ENCODE measurements around the gene KCNA3. TPM values are rescaled to one million over a fixed set of nuclear protein-coding genes. Genes with fewer than 3 reads are reported as not detected.

Gene KCNA3
- total RNA-seq, 2 donors from 2014 or later, result 0.20 to 0.27 TPM

GRCh38 chr1:110690709-110691365, 16.1 kb upstream of the KCNA3 start:
- 83 to 87% methylated on average over 4 of the region's 4 CpGs for WGBS, 2 experiments (ENCODE audit: insufficient coverage in 1 of 2, insufficient read length in 1 of 2)
- Mint-ChIP-seq H3K4me1 (peaks cover 3% of the 10 kb centered on the region), H3K9me3 (no peaks in the 10 kb centered on the region), H3K27ac (no peak overlapping the region), H3K27me3 (ENCODE audit: insufficient read depth) (peaks cover 8% of the 10 kb centered on the region), H3K4me3 (no peak overlapping the region), H3K36me3 (ENCODE audit: low read depth) (no peaks in the 10 kb centered on the region)
- no peak overlapping the region for H3K9ac ChIP-seq (ENCODE audit: extremely low read depth, low read length, poor library complexity, severe bottlenecking)
- no peak overlapping the region for H3K4me3 ChIP-seq (ENCODE audit: low read length)
- no peaks in the 10 kb centered on the region for H3K9me3 ChIP-seq (ENCODE audit: control insufficient read depth, low read length)
- no peaks in the 10 kb centered on the region for H3K4me1 ChIP-seq (ENCODE audit: control insufficient read depth, insufficient read depth, low read length)
- no peaks in the 10 kb centered on the region for H3K36me3 ChIP-seq (ENCODE audit: control insufficient read depth, insufficient read depth, low read length)
- TF ChIP-seq CTCF (conservative IDR thresholded peaks at IDR 0.05), result no peak
- H3K27ac ChIP-seq (ENCODE audit: low read depth, low read length), result no peak overlapping the region
- peaks cover 24% of the 10 kb centered on the region for H3K27me3 ChIP-seq (ENCODE audit: control insufficient read depth, insufficient read depth, low read length, poor library complexity, severe bottlenecking)
- DNase-seq, result no peak

GRCh38 chr1:110689868-110690267, 15.1 kb upstream of the KCNA3 start:
- no peak for DNase-seq
- TF ChIP-seq CTCF (conservative IDR thresholded peaks at IDR 0.05), result no peak
- Mint-ChIP-seq H3K4me3 (no peak overlapping the region), H3K36me3 (ENCODE audit: low read depth) (no peaks in the 10 kb centered on the region), H3K9me3 (no peaks in the 10 kb centered on the region), H3K27ac (no peak overlapping the region), H3K4me1 (peaks cover 3% of the 10 kb centered on the region), H3K27me3 (ENCODE audit: insufficient read depth) (peaks cover 9% of the 10 kb centered on the region)
- Histone ChIP-seq H3K4me3 (ENCODE audit: low read length) (no peak overlapping the region), H3K36me3 (ENCODE audit: control insufficient read depth, insufficient read depth, low read length) (no peaks in the 10 kb centered on the region), H3K27ac (ENCODE audit: low read depth, low read length) (no peak overlapping the region), H3K9me3 (ENCODE audit: control insufficient read depth, low read length) (no peaks in the 10 kb centered on the region), H3K4me1 (ENCODE audit: control insufficient read depth, insufficient read depth, low read length) (no peaks in the 10 kb centered on the region), H3K27me3 (ENCODE audit: control insufficient read depth, insufficient read depth, low read length, poor library complexity, severe bottlenecking) (peaks cover 24% of the 10 kb centered on the region), H3K9ac (ENCODE audit: extremely low read depth, low read length, poor library complexity, severe bottlenecking) (no peak overlapping the region)

- H3K27ac Mint-ChIP-seq, result no peak overlapping the region
- H3K9me3 Mint-ChIP-seq, result no peaks in the 10 kb centered on the region
- Histone ChIP-seq H3K36me3 (ENCODE audit: control insufficient read depth, insufficient read depth, low read length) (no peaks in the 10 kb centered on the region), H3K9me3 (ENCODE audit: control insufficient read depth, low read length) (no peaks in the 10 kb centered on the region), H3K4me3 (ENCODE audit: low read length) (no peak overlapping the region), H3K4me1 (ENCODE audit: control insufficient read depth, insufficient read depth, low read length) (no peaks in the 10 kb centered on the region), H3K27ac (ENCODE audit: low read depth, low read length) (no peak overlapping the region), H3K27me3 (ENCODE audit: control insufficient read depth, insufficient read depth, low read length, poor library complexity, severe bottlenecking) (peaks cover 34% of the 10 kb centered on the region), H3K9ac (ENCODE audit: extremely low read depth, low read length, poor library complexity, severe bottlenecking) (no peak overlapping the region)
- no peak for DNase-seq
- no peak overlapping the region for H3K4me3 Mint-ChIP-seq
- TF ChIP-seq CTCF (conservative IDR thresholded peaks at IDR 0.05), result no peak
- peaks cover 3% of the 10 kb centered on the region for H3K4me1 Mint-ChIP-seq
- no peaks in the 10 kb centered on the region for H3K36me3 Mint-ChIP-seq (ENCODE audit: low read depth)
- WGBS, 2 experiments (ENCODE audit: insufficient coverage in 1 of 2, insufficient read length in 1 of 2), result 79 to 91% methylated on average over 3 of the region's 3 CpGs
- H3K27me3 Mint-ChIP-seq (ENCODE audit: insufficient read depth), result peaks cover 14% of the 10 kb centered on the region
Observed at GRCh38 chr1:110688514-110688913, 13.8 kb upstream of the KCNA3 start.
